Measurements from ENCODE around the gene ZBED6.

DNA sequence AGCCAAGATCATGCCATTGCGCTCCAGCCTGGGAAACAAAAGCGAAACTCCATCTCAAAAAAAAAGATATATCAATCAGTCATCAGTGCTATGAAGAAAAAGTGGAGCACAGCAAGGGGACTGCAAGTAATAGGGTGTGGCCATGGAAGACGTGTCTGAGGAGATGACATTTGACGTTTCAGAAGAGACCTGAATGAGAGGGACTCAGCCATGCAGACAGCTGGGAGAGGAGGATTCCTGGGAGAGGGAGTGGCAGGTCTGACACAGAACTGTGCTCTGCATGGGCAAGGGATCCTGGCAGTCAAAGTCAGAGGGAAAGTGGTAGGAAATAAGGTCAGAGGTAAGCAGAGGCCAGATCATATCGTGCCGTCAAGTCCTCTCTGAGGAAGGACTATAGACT is 27.2 kb upstream of the ZBED6 start:
- no peak for TF ChIP-seq EZH2 (IDR thresholded peaks at IDR 0.05)
- TF ChIP-seq, protein P1, sequence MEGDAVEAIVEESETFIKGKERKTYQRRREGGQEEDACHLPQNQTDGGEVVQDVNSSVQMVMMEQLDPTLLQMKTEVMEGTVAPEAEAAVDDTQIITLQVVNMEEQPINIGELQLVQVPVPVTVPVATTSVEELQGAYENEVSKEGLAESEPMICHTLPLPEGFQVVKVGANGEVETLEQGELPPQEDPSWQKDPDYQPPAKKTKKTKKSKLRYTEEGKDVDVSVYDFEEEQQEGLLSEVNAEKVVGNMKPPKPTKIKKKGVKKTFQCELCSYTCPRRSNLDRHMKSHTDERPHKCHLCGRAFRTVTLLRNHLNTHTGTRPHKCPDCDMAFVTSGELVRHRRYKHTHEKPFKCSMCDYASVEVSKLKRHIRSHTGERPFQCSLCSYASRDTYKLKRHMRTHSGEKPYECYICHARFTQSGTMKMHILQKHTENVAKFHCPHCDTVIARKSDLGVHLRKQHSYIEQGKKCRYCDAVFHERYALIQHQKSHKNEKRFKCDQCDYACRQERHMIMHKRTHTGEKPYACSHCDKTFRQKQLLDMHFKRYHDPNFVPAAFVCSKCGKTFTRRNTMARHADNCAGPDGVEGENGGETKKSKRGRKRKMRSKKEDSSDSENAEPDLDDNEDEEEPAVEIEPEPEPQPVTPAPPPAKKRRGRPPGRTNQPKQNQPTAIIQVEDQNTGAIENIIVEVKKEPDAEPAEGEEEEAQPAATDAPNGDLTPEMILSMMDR (IDR thresholded peaks at IDR 0.05): no peak
- TF ChIP-seq EZH2phosphoT487 (IDR thresholded peaks at IDR 0.05): no peak
